ENCODE data around the gene CELA2B.

GRCh38 chr1:15440357-15440756 lies 35.5 kb upstream of the CELA2B start:
- TF ChIP-seq CTCF (IDR thresholded peaks at IDR 0.05) (no peak), EZH2 (IDR thresholded peaks at IDR 0.05; ENCODE audit: borderline replicate concordance, insufficient read depth, low read depth, low read length, poor library complexity, severe bottlenecking) (no peak)
